OCI-LY7 (cell line): ENCODE data around the gene NPB.

ENCODE experiments used
- EZH2phosphoT487 ChIP-seq: fragments of 200-600 bp; sonication (generic); IDR thresholded peaks from 2 replicates; pipeline ENCODE4 v1.6.1; 2018; ENCODE audit warnings: low read depth, borderline replicate concordance, mild to moderate bottlenecking, mixed run types, antibody characterized with exemption, low read length, moderate library complexity, mixed read lengths
- TF ChIP-seq, protein P1 (sequence below): fragments of 200-600 bp; sonication (generic); conservative IDR thresholded peaks from 2 replicates; pipeline ENCODE4 v1.5.1; 2014; ENCODE audit warnings: mild to moderate bottlenecking, antibody characterized with exemption, low read length, moderate library complexity, mixed read lengths

GRCh38 chr17:81942167-81942553 is 40.1 kb downstream of the NPB start:
- TF ChIP-seq, protein P1, sequence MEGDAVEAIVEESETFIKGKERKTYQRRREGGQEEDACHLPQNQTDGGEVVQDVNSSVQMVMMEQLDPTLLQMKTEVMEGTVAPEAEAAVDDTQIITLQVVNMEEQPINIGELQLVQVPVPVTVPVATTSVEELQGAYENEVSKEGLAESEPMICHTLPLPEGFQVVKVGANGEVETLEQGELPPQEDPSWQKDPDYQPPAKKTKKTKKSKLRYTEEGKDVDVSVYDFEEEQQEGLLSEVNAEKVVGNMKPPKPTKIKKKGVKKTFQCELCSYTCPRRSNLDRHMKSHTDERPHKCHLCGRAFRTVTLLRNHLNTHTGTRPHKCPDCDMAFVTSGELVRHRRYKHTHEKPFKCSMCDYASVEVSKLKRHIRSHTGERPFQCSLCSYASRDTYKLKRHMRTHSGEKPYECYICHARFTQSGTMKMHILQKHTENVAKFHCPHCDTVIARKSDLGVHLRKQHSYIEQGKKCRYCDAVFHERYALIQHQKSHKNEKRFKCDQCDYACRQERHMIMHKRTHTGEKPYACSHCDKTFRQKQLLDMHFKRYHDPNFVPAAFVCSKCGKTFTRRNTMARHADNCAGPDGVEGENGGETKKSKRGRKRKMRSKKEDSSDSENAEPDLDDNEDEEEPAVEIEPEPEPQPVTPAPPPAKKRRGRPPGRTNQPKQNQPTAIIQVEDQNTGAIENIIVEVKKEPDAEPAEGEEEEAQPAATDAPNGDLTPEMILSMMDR = no peak
- no peak for TF ChIP-seq EZH2phosphoT487
